Thyroid gland (tissue), 4 donors: ENCODE measurements around the gene XDH. TPM values are rescaled to one million over a fixed set of nuclear protein-coding genes. Genes with fewer than 3 reads are reported as not detected.

Experiments
- DNase-seq, 2 donors: peaks; one replicate each; pipeline ENCODE4 v3.0.0-alpha.2; 2019
- H3K27ac ChIP-seq, 3 donors: fragments of 200-600 bp; sonication (generic); 1 replicate in 2 of 3; 2 replicates in 1 of 3; pipeline ENCODE4 v1.5.1; 2016 to 2019; ENCODE audit warnings: mild to moderate bottlenecking in 1 of 3, moderate library complexity in 1 of 3
- H3K27me3 ChIP-seq: fragments of 200-600 bp; sonication (generic); one replicate; pipeline ENCODE4 v1.5.1; 2019
- H3K36me3 ChIP-seq, 2 donors: fragments of 200-600 bp; sonication (generic); one replicate each; pipeline ENCODE4 v1.5.1; 2016 to 2019
- H3K4me1 ChIP-seq, 2 donors: fragments of 200-600 bp; sonication (generic); one replicate each; pipeline ENCODE4 v1.5.1; 2017 to 2019
- H3K4me3 ChIP-seq, 3 donors: fragments of 200-600 bp; sonication (generic); replicated peaks in 1 of 3; 1 replicate in 2 of 3; 2 replicates in 1 of 3; pipeline ENCODE4 v1.5.1; 2016; ENCODE audit warnings: mild to moderate bottlenecking in 1 of 3
- H3K9me3 ChIP-seq: fragments of 200-600 bp; sonication (generic); one replicate; pipeline ENCODE4 v1.5.1; 2017
- CTCF ChIP-seq, 6 experiments: fragments of 200-600 bp in 3 of 6; fragments of 450-650 bp in 3 of 6; sonication (generic) in 3 of 6; IDR thresholded peaks; one replicate each; pipeline ENCODE4 v1.5.1; 2016 to 2019; ENCODE audit warnings: antibody characterized with exemption in 6 of 6, mild to moderate bottlenecking in 2 of 6, inconsistent platforms in 1 of 6, moderate library complexity in 1 of 6
- POLR2A ChIP-seq, 2 donors: fragments of 450-650 bp; IDR thresholded peaks; one replicate each; pipeline ENCODE4 v1.6.1; 2017; ENCODE audit warnings: antibody characterized with exemption in 2 of 2, mild to moderate bottlenecking in 2 of 2, moderate library complexity in 1 of 2
- WGBS, 2 donors: methylation state at CpG; one replicate each; pipeline ENCODE4 v1.1.5; 2017; 5-methylcytosine and 5-hydroxymethylcytosine counted together
- intact Hi-C: fragments of 100-400 bp; cut with DNase I; formaldehyde crosslinking; loops from one replicate; pipeline ENCODE4 v1.15.1; 2023
- total RNA-seq, 4 donors: library from RNA; depleted of rRNA; stranded (reverse); fragments of >200 nt; gene quantifications; one replicate each; pipeline ENCODE4 v1.2.3, GENCODE V29; 2016

XDH gene
- total RNA-seq, 4 donors from 2014 or later = 0.13 to 2.6 (median 1.9) TPM; not detected in 1

GRCh38 chr2:31415421-31415820 lies 879 bp upstream of the XDH start:
- DNase-seq = no peak
- WGBS, 2 donors = 22 to 35% methylated on average over 2 of the region's 2 CpGs
- H3K27ac ChIP-seq = no peak overlapping the region
- no peaks in the 10 kb centered on the region for H3K9me3 ChIP-seq
- intact Hi-C loops = no loop called here
- no peaks in the 10 kb centered on the region for H3K36me3 ChIP-seq
- no peak for TF ChIP-seq CTCF (IDR thresholded peaks at IDR 0.05)
- TF ChIP-seq POLR2A (IDR thresholded peaks at IDR 0.05) = no peak
- no peaks in the 10 kb centered on the region for H3K27me3 ChIP-seq
- peaks cover 0 to 5% of the 10 kb centered on the region in 2 donors for H3K4me1 ChIP-seq
- no peak overlapping the region for H3K4me3 ChIP-seq

GRCh38 chr2:31413862-31414550 lies 536 bp downstream of the XDH start:
- H3K27ac ChIP-seq = no peak overlapping the region
- no peaks in the 10 kb centered on the region for H3K27me3 ChIP-seq
- H3K4me3 ChIP-seq = no peak overlapping the region
- H3K36me3 ChIP-seq = no peaks in the 10 kb centered on the region
- DNase-seq = no peak
- H3K4me1 ChIP-seq = peaks cover 0 to 5% of the 10 kb centered on the region in 2 donors
- intact Hi-C loops = no loop called here
- TF ChIP-seq POLR2A (IDR thresholded peaks at IDR 0.05) (no peak), CTCF (IDR thresholded peaks at IDR 0.05) (peak in 3 of 6 experiments; percentile 36 to 39 (median 38))
- no peaks in the 10 kb centered on the region for H3K9me3 ChIP-seq
- 77 to 80% methylated on average over 5 of the region's 5 CpGs for WGBS, 2 donors

GRCh38 chr2:31413025-31413424 lies 1.5 kb downstream of the XDH start:
- 69 to 72% methylated on average over 1 of the region's 1 CpG for WGBS, 2 donors
- no peak for DNase-seq
- Histone ChIP-seq H3K27me3 (no peaks in the 10 kb centered on the region), H3K36me3 (no peaks in the 10 kb centered on the region), H3K9me3 (no peaks in the 10 kb centered on the region), H3K4me3 (no peak overlapping the region), H3K27ac (no peak overlapping the region), H3K4me1 (peaks cover 0 to 5% of the 10 kb centered on the region in 2 donors)
- intact Hi-C loops = no loop called here
- TF ChIP-seq POLR2A (IDR thresholded peaks at IDR 0.05) = no peak
- no peak for TF ChIP-seq CTCF (IDR thresholded peaks at IDR 0.05)

- Histone ChIP-seq H3K36me3 (no peaks in the 10 kb centered on the region), H3K27me3 (no peaks in the 10 kb centered on the region), H3K4me1 (peaks cover 0 to 5% of the 10 kb centered on the region in 2 donors), H3K4me3 (no peak overlapping the region), H3K9me3 (no peaks in the 10 kb centered on the region), H3K27ac (no peak overlapping the region)
- WGBS, 2 donors = 77 to 88% methylated on average over 2 of the region's 2 CpGs
- DNase-seq = no peak
- intact Hi-C loops = no loop called here
- no peak for TF ChIP-seq POLR2A (IDR thresholded peaks at IDR 0.05)
- TF ChIP-seq CTCF (IDR thresholded peaks at IDR 0.05) = no peak
Observed at GRCh38 chr2:31411771-31412170, 2.8 kb downstream of the XDH start.

GRCh38 chr2:31406593-31407385 lies 7.8 kb downstream of the XDH start:
- Histone ChIP-seq H3K27ac (no peak overlapping the region), H3K27me3 (no peaks in the 10 kb centered on the region), H3K9me3 (no peaks in the 10 kb centered on the region), H3K4me3 (no peak overlapping the region), H3K4me1 (no peaks in the 10 kb centered on the region), H3K36me3 (no peaks in the 10 kb centered on the region)
- intact Hi-C loops = no loop called here
- 87 to 89% methylated on average over 10 of the region's 10 CpGs for WGBS, 2 donors
- TF ChIP-seq POLR2A (IDR thresholded peaks at IDR 0.05) = no peak
- no peak for TF ChIP-seq CTCF (IDR thresholded peaks at IDR 0.05)
- DNase-seq = no peak
